Mucosa of rectum (tissue), 2 donors: ENCODE measurements around the gene JOSD1.

Source experiments
- H3K27ac ChIP-seq, 2 donors: one replicate each; pipeline ENCODE4 v1.7.0; 2013; ENCODE audit warnings: inconsistent platforms in 2 of 2, low read depth in 2 of 2, low read length in 2 of 2
- H3K27me3 ChIP-seq, 2 donors: one replicate each; pipeline ENCODE4 v1.7.0; 2013; ENCODE audit warnings: low read length in 2 of 2; ENCODE audit not compliant: control insufficient read depth in 2 of 2, insufficient read depth in 2 of 2
- H3K36me3 ChIP-seq, 2 donors: one replicate each; pipeline ENCODE4 v1.7.0; 2013; ENCODE audit warnings: low read length in 2 of 2; ENCODE audit not compliant: control insufficient read depth in 2 of 2, insufficient read depth in 2 of 2
- H3K4me1 ChIP-seq, 2 donors: one replicate each; pipeline ENCODE4 v1.7.0; 2013; ENCODE audit warnings: low read length in 2 of 2, mild to moderate bottlenecking in 1 of 2; ENCODE audit not compliant: control insufficient read depth in 2 of 2, insufficient read depth in 2 of 2
- H3K4me3 ChIP-seq, 2 donors: one replicate each; pipeline ENCODE4 v1.7.0; 2013; ENCODE audit warnings: low read length in 2 of 2
- H3K9ac ChIP-seq, 2 donors: one replicate each; pipeline ENCODE4 v1.7.0; 2013; ENCODE audit warnings: low read length in 2 of 2, low read depth in 1 of 2, mild to moderate bottlenecking in 1 of 2
- H3K9me3 ChIP-seq, 2 donors: one replicate each; pipeline ENCODE4 v1.7.0; 2013; ENCODE audit warnings: low read length in 2 of 2; ENCODE audit not compliant: control insufficient read depth in 2 of 2
- donor health status: healthy.
- donor health status: Normal muscosa, but diverticular disease.

JOSD1 gene

GRCh38 chr22:38700789-38701628 lies at the start of gene JOSD1:
TSS of gene JOSD1 (minus strand) at chr22:38700943. CDS start at chr22:38699987, 956 bp downstream.
- peak within 1 kb of the TSS; percentile 98 to 99 for H3K27ac ChIP-seq
- H3K9ac ChIP-seq = peak within 1 kb of the TSS; percentile 96 to 99
- peak within 1 kb of the TSS; percentile 83 to 87 for H3K4me3 ChIP-seq
- no peaks in the 10 kb centered on the region for H3K9me3 ChIP-seq
- peaks cover 0 to 2% of the 10 kb centered on the region in 2 donors for H3K36me3 ChIP-seq
- no peaks in the 10 kb centered on the region for H3K27me3 ChIP-seq
- peaks cover 44 to 47% of the 10 kb centered on the region in 2 donors for H3K4me1 ChIP-seq

- no peak overlapping the region for H3K9ac ChIP-seq
- no peaks in the 10 kb centered on the region for H3K9me3 ChIP-seq
- H3K4me1 ChIP-seq = peaks cover 28 to 30% of the 10 kb centered on the region in 2 donors
- H3K4me3 ChIP-seq = no peak overlapping the region
- peaks cover 61 to 62% of the 10 kb centered on the region in 2 donors for H3K36me3 ChIP-seq
- no peaks in the 10 kb centered on the region for H3K27me3 ChIP-seq
- H3K27ac ChIP-seq = peak overlapping the region in 1 of 2 donors; percentile 80
These were observed 49.4 kb upstream of the JOSD1 start for GRCh38 chr22:38750104-38750503.

GRCh38 chr22:38748487-38749136 lies 47.9 kb upstream of the JOSD1 start:
- H3K9ac ChIP-seq = no peak overlapping the region
- peaks cover 17 to 18% of the 10 kb centered on the region in 2 donors for H3K4me1 ChIP-seq
- no peaks in the 10 kb centered on the region for H3K27me3 ChIP-seq
- no peak overlapping the region for H3K4me3 ChIP-seq
- H3K36me3 ChIP-seq = peaks cover 67 to 74% of the 10 kb centered on the region in 2 donors
- no peaks in the 10 kb centered on the region for H3K9me3 ChIP-seq
- H3K27ac ChIP-seq = no peak overlapping the region

- Histone ChIP-seq H3K4me1 (peaks cover 4 to 8% of the 10 kb centered on the region in 2 donors), H3K9ac (peak overlapping the region in 1 of 2 donors; percentile 54), H3K9me3 (no peaks in the 10 kb centered on the region), H3K4me3 (no peak overlapping the region), H3K27ac (peak overlapping the region; percentile 35 to 52), H3K27me3 (no peaks in the 10 kb centered on the region), H3K36me3 (peaks cover 73 to 85% of the 10 kb centered on the region in 2 donors)
These were observed 45.1 kb upstream of the JOSD1 start for GRCh38 chr22:38745676-38746460.

GRCh38 chr22:38744981-38745380 lies 44.2 kb upstream of the JOSD1 start:
- Histone ChIP-seq H3K27me3 (no peaks in the 10 kb centered on the region), H3K4me1 (peaks cover 0 to 7% of the 10 kb centered on the region in 2 donors), H3K9me3 (no peaks in the 10 kb centered on the region), H3K36me3 (peaks cover 73 to 84% of the 10 kb centered on the region in 2 donors), H3K9ac (no peak overlapping the region), H3K27ac (no peak overlapping the region), H3K4me3 (no peak overlapping the region)

GRCh38 chr22:38742176-38742942 lies 41.6 kb upstream of the JOSD1 start:
- H3K9me3 ChIP-seq = no peaks in the 10 kb centered on the region

GRCh38 chr22:38741576-38741975 lies 40.8 kb upstream of the JOSD1 start:
- H3K27ac ChIP-seq = no peak overlapping the region

More at GRCh38 chr22:38742176-38742942, 41.6 kb upstream of the JOSD1 start:
- no peaks in the 10 kb centered on the region for H3K27me3 ChIP-seq
- no peak overlapping the region for H3K9ac ChIP-seq
- peaks cover 0 to 7% of the 10 kb centered on the region in 2 donors for H3K4me1 ChIP-seq
- H3K27ac ChIP-seq = no peak overlapping the region
- no peak overlapping the region for H3K4me3 ChIP-seq
- peaks cover 77 to 88% of the 10 kb centered on the region in 2 donors for H3K36me3 ChIP-seq

GRCh38 chr22:38741166-38741565 lies 40.4 kb upstream of the JOSD1 start:
- Histone ChIP-seq H3K27ac (no peak overlapping the region), H3K4me1 (peaks cover 0 to 5% of the 10 kb centered on the region in 2 donors), H3K9me3 (no peaks in the 10 kb centered on the region), H3K36me3 (peaks cover 87 to 95% of the 10 kb centered on the region in 2 donors), H3K27me3 (no peaks in the 10 kb centered on the region), H3K9ac (no peak overlapping the region), H3K4me3 (no peak overlapping the region)

More at GRCh38 chr22:38741576-38741975, 40.8 kb upstream of the JOSD1 start:
- Histone ChIP-seq H3K4me1 (peaks cover 0 to 7% of the 10 kb centered on the region in 2 donors), H3K9ac (no peak overlapping the region), H3K9me3 (no peaks in the 10 kb centered on the region), H3K36me3 (peaks cover 83 to 95% of the 10 kb centered on the region in 2 donors), H3K4me3 (no peak overlapping the region), H3K27me3 (no peaks in the 10 kb centered on the region)

GRCh38 chr22:38740754-38741153 lies 40.0 kb upstream of the JOSD1 start:
- Histone ChIP-seq H3K27ac (no peak overlapping the region), H3K4me3 (no peak overlapping the region), H3K9ac (no peak overlapping the region), H3K4me1 (peaks cover 0 to 2% of the 10 kb centered on the region in 2 donors), H3K9me3 (no peaks in the 10 kb centered on the region), H3K36me3 (peaks cover 90 to 96% of the 10 kb centered on the region in 2 donors), H3K27me3 (no peaks in the 10 kb centered on the region)
